A673 (cell line): ENCODE results near the gene MEX3C. TPM values are rescaled to one million over a fixed set of nuclear protein-coding genes. Genes with fewer than 3 reads are reported as not detected.

ENCODE experiments used
- BruUV-seq: library from RNA; stranded (reverse); fragments of 400-500 nt; replicated peaks from 2 replicates; lab custom pipeline; 2021; lab: Mats Ljungman, UMichigan
- CTCF ChIA-PET: fragments of 300-600 bp; sonication (Branson Sonifier 250); formaldehyde crosslinking; loops from one replicate; lab custom pipeline; 2022; ENCODE audit warnings: antibody characterized with exemption; lab: Charles Lee
- POLR2A ChIA-PET: fragments of 300-600 bp; sonication (Branson Sonifier 250); formaldehyde crosslinking; loops from one replicate; lab custom pipeline; 2022; ENCODE audit warnings: antibody characterized with exemption; ENCODE audit not compliant: low non-redundant PET; lab: Charles Lee
- DNase-seq: peaks from one replicate; pipeline ENCODE4 v3.0.0-alpha.2; 2015; ENCODE audit warnings: low spot score
- H3K27ac ChIP-seq: fragments of 200-600 bp; sonication (generic); 2 replicates; pipeline ENCODE4 v1.5.1; 2016; ENCODE audit warnings: mixed run types, low read depth, mild to moderate bottlenecking, mixed read lengths, antibody characterized with exemption, low read length; ENCODE audit not compliant: poor library complexity, severe bottlenecking
- H3K27me3 ChIP-seq: fragments of 200-600 bp; sonication (generic); replicated peaks from 2 replicates; pipeline ENCODE4 v1.6.1; 2017; ENCODE audit warnings: mixed run types, low read depth, mild to moderate bottlenecking, mixed read lengths, antibody characterized with exemption, low read length; ENCODE audit not compliant: insufficient read depth, poor library complexity
- H3K36me3 ChIP-seq: fragments of 200-600 bp; sonication (generic); 2 replicates; pipeline ENCODE4 v1.6.1; 2016; ENCODE audit warnings: mixed run types, mild to moderate bottlenecking, mixed read lengths, antibody characterized with exemption, low read length; ENCODE audit not compliant: insufficient read depth, poor library complexity, severe bottlenecking
- H3K4me1 ChIP-seq: fragments of 200-600 bp; sonication (generic); 2 replicates; pipeline ENCODE4 v1.6.1; 2017; ENCODE audit warnings: mixed run types, mild to moderate bottlenecking, mixed read lengths, antibody characterized with exemption, low read length; ENCODE audit not compliant: insufficient read depth, poor library complexity, severe bottlenecking
- H3K4me3 ChIP-seq: fragments of 200-600 bp; sonication (generic); 2 replicates; pipeline ENCODE4 v1.5.1; 2016; ENCODE audit warnings: low read depth, mixed run types, mild to moderate bottlenecking, mixed read lengths, low read length; ENCODE audit not compliant: poor library complexity, severe bottlenecking
- H3K9me3 ChIP-seq: fragments of 200-600 bp; sonication (generic); 2 replicates; pipeline ENCODE4 v1.6.1; 2016; ENCODE audit warnings: mixed run types, low read depth, mild to moderate bottlenecking, mixed read lengths, antibody characterized with exemption, low read length; ENCODE audit not compliant: poor library complexity, severe bottlenecking
- EZH2 ChIP-seq: fragments of 200-600 bp; sonication (generic); IDR thresholded peaks from 2 replicates; pipeline ENCODE4 v1.6.1; 2017; ENCODE audit warnings: borderline replicate concordance, low read depth, mild to moderate bottlenecking, mixed read lengths, antibody characterized with exemption, low read length; ENCODE audit not compliant: poor library complexity, severe bottlenecking
- intact Hi-C: fragments of 100-400 bp; cut with micrococcal nuclease; formaldehyde crosslinking; loops from one replicate; pipeline ENCODE4 v1.10.0; 2022; ENCODE audit not compliant: unreplicated experiment
- total RNA-seq: library from RNA; stranded (reverse); gene quantifications from 2 replicates; pipeline ENCODE4 v1.2.3, GENCODE V29; 2021
- TF ChIP-seq, protein P1 (sequence below): fragments of 300-800, 200-600 bp; sonication (generic); conservative IDR thresholded peaks from 2 replicates; pipeline ENCODE4 v1.5.1; 2017; ENCODE audit warnings: low read depth, mild to moderate bottlenecking, antibody characterized with exemption, low read length, moderate library complexity, mixed read lengths

MEX3C gene
- total RNA-seq, 1 experiment from 2014 or later, result 60.2 TPM

DNA sequence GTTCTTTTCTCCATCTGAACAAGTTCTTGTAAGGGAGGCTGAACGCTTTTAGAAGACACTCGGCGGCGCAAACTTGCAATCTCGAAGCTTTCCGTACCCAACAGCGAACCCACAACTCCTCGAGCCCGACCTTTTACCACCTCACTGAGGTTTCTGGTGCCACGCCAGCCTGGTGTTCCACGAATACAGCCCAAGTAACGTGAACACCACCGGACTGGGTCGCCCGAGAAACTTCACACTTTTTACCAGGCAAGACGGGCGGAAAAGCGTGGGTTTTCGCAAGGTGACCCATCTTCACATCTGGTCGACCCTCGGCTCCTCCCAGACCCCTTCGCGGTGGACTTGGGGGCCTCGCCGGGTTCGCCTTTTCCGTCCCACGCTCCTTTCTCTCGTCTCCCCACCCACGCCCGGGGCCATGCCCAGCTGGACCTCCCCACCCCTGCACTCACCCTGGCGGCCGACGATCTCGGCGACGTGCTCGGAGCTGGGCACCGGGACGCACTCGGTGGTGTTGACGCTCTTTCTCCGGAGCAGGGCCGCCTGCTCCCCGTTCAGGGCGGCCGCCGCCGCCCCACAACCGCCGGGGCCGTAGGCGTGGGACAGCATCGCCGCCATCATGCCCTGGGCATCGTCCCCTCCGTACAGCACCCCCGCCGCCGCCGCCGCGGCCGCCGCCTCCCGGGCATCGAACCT lies 1.2 kb downstream of the MEX3C start:
- BruUV-seq, result TSS peak; percentile 89
- peak overlapping the region; percentile 85 for H3K27ac ChIP-seq
- H3K36me3 ChIP-seq, result no peaks in the 10 kb centered on the region
- H3K9me3 ChIP-seq, result peaks cover 3% of the 10 kb centered on the region
- intact Hi-C loops, result loop anchor here (5.0 kb wide), 1 partner anchor 81 kb away; no protein-coding TSS in a partner anchor
- no peak for TF ChIP-seq EZH2
- TF ChIP-seq, protein P1, sequence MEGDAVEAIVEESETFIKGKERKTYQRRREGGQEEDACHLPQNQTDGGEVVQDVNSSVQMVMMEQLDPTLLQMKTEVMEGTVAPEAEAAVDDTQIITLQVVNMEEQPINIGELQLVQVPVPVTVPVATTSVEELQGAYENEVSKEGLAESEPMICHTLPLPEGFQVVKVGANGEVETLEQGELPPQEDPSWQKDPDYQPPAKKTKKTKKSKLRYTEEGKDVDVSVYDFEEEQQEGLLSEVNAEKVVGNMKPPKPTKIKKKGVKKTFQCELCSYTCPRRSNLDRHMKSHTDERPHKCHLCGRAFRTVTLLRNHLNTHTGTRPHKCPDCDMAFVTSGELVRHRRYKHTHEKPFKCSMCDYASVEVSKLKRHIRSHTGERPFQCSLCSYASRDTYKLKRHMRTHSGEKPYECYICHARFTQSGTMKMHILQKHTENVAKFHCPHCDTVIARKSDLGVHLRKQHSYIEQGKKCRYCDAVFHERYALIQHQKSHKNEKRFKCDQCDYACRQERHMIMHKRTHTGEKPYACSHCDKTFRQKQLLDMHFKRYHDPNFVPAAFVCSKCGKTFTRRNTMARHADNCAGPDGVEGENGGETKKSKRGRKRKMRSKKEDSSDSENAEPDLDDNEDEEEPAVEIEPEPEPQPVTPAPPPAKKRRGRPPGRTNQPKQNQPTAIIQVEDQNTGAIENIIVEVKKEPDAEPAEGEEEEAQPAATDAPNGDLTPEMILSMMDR, result no peak
- CTCF ChIA-PET, result no interaction called here
- H3K4me3 ChIP-seq, result peak overlapping the region; percentile 76
- no peaks in the 10 kb centered on the region for H3K27me3 ChIP-seq
- POLR2A ChIA-PET, result no interaction called here
- no peak for DNase-seq
- peaks cover 29% of the 10 kb centered on the region for H3K4me1 ChIP-seq

DNA sequence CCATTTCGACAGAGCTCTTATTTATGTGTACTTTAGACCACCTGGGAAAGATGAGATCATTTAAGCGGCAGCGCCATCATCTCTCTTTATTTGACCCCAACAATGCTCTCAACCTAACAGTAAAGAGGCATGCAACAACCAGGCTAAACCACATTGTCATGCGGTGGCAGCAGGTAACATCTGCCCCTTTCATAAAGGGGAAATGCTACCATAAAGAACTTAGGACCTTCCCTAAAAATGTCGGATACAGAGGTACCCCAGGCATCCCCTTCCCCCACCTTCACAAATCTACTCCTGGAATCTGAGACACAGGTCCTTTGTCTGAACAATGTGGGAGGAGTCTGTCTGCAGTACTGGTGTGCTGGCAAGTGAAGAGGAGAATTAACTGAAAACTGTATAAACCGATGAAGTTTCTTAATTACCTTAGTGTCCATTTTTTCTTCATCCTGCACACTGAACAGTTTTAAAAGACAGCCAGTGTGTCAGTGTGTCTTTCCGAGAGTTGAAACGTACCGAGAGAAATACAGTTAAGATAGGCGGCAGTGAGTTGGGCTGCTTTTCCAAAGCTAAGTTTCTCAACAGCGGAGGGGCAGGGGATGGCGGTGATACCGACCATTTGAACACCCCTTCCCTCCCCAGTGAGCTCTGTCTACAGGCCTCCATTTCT lies 1.9 kb downstream of the MEX3C start:
- intact Hi-C loops, result loop anchor here (5.0 kb wide), 1 partner anchor 82 kb away; no protein-coding TSS in a partner anchor
- peak overlapping the region; percentile 85 for H3K27ac ChIP-seq
- H3K4me3 ChIP-seq, result peak overlapping the region; percentile 76
- no peak for TF ChIP-seq EZH2
- TF ChIP-seq, protein P1, result no peak
- H3K27me3 ChIP-seq, result no peaks in the 10 kb centered on the region
- peak; percentile 70 for DNase-seq
- BruUV-seq, result no TSS peak
- no peaks in the 10 kb centered on the region for H3K36me3 ChIP-seq
- H3K4me1 ChIP-seq, result peaks cover 29% of the 10 kb centered on the region
- ChIA-PET POLR2A (no interaction called here), CTCF (no interaction called here)
- H3K9me3 ChIP-seq, result peaks cover 3% of the 10 kb centered on the region

DNA sequence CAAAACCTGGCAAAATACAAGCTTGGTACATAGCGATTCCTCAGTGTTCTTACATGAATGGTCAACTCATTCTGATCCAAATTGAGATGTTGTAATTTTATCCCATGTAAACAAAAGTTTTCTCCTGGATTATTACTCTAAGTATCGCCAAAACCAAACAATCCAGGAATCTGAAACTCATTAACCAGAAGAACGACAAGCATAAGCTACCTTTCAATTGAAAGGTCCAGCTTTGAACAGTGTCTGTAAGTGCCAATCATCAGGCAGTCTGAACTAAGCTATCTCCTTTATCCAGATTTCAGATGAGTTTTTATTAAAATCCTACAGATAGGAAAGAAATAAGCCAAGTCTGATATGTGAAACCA lies 2.4 kb downstream of the MEX3C start:
- intact Hi-C loops, result loop anchor here (5.0 kb wide), 1 partner anchor 82 kb away; no protein-coding TSS in a partner anchor
- Histone ChIP-seq H3K9me3 (peaks cover 3% of the 10 kb centered on the region), H3K27ac (no peak overlapping the region), H3K4me3 (peak overlapping the region; percentile 76), H3K27me3 (no peaks in the 10 kb centered on the region), H3K4me1 (peaks cover 29% of the 10 kb centered on the region), H3K36me3 (no peaks in the 10 kb centered on the region)
- TF ChIP-seq, protein P1, result no peak
- no peak for TF ChIP-seq EZH2
- BruUV-seq, result TSS peak; percentile 24
- DNase-seq, result no peak
- ChIA-PET POLR2A (no interaction called here), CTCF (no interaction called here)
